ENCODE results near the gene CCDC197.

The CCDC197 gene

GRCh38 chr14:94045101-94045500 is 48.0 kb downstream of the CCDC197 start:
- Histone ChIP-seq H2AFZ (ENCODE audit: low read depth, low read length) (no peak overlapping the region), H3K36me3 (ENCODE audit: insufficient read depth, low read length) (peaks cover 58% of the 10 kb centered on the region), H3K9me3 (ENCODE audit: insufficient read depth, low read length, severe bottlenecking) (no peaks in the 10 kb centered on the region), H4K20me1 (ENCODE audit: insufficient read depth, low read length) (peaks cover 21% of the 10 kb centered on the region), H3K4me1 (ENCODE audit: insufficient read depth, low read length) (no peaks in the 10 kb centered on the region), H3K27ac (ENCODE audit: low read length) (no peak overlapping the region), H3K9ac (ENCODE audit: low read depth, low read length) (no peak overlapping the region), H3K4me3 (ENCODE audit: low read depth in 1 of 2, low read length in 2 of 2) (no peak overlapping the region), H3K4me2 (ENCODE audit: insufficient read depth, low read length) (no peak overlapping the region), H3K79me2 (ENCODE audit: insufficient read depth, low read length) (no peaks in the 10 kb centered on the region), H3K27me3 (ENCODE audit: insufficient read depth, low read length, poor library complexity) (no peaks in the 10 kb centered on the region)
- ATAC-seq (ENCODE audit: insufficient read depth, low read depth): no peak
- TF ChIP-seq CTCF (IDR thresholded peaks at IDR 0.05; ENCODE audit: borderline replicate concordance, extremely low read depth, low read length, poor library complexity, severe bottlenecking) (no peak), EZH2 (IDR thresholded peaks at IDR 0.05; ENCODE audit: borderline replicate concordance, low read depth, low read length, severe bottlenecking) (no peak)
- DNase-seq: no peak

- Histone ChIP-seq H4K20me1 (ENCODE audit: insufficient read depth, low read length) (peaks cover 18% of the 10 kb centered on the region), H3K79me2 (ENCODE audit: insufficient read depth, low read length) (no peaks in the 10 kb centered on the region), H3K4me3 (ENCODE audit: low read depth in 1 of 2, low read length in 2 of 2) (no peak overlapping the region), H3K36me3 (ENCODE audit: insufficient read depth, low read length) (peaks cover 64% of the 10 kb centered on the region), H3K9ac (ENCODE audit: low read depth, low read length) (no peak overlapping the region), H2AFZ (ENCODE audit: low read depth, low read length) (no peak overlapping the region), H3K9me3 (ENCODE audit: insufficient read depth, low read length, severe bottlenecking) (no peaks in the 10 kb centered on the region), H3K4me1 (ENCODE audit: insufficient read depth, low read length) (no peaks in the 10 kb centered on the region), H3K27me3 (ENCODE audit: insufficient read depth, low read length, poor library complexity) (no peaks in the 10 kb centered on the region), H3K4me2 (ENCODE audit: insufficient read depth, low read length) (no peak overlapping the region), H3K27ac (ENCODE audit: low read length) (no peak overlapping the region)
- DNase-seq (no peak), ATAC-seq (ENCODE audit: insufficient read depth, low read depth) (no peak)
- TF ChIP-seq EZH2 (IDR thresholded peaks at IDR 0.05; ENCODE audit: borderline replicate concordance, low read depth, low read length, severe bottlenecking) (no peak), CTCF (IDR thresholded peaks at IDR 0.05; ENCODE audit: borderline replicate concordance, extremely low read depth, low read length, poor library complexity, severe bottlenecking) (no peak)
Observed at GRCh38 chr14:94045563-94046345, 48.7 kb downstream of the CCDC197 start.

- no peak for TF ChIP-seq EZH2 (IDR thresholded peaks at IDR 0.05; ENCODE audit: borderline replicate concordance, low read depth, low read length, severe bottlenecking)
- Histone ChIP-seq H3K4me1 (ENCODE audit: insufficient read depth, low read length) (no peaks in the 10 kb centered on the region), H3K36me3 (ENCODE audit: insufficient read depth, low read length) (peaks cover 74% of the 10 kb centered on the region), H3K27me3 (ENCODE audit: insufficient read depth, low read length, poor library complexity) (no peaks in the 10 kb centered on the region), H3K4me3 (ENCODE audit: low read depth in 1 of 2, low read length in 2 of 2) (no peak overlapping the region), H3K9ac (ENCODE audit: low read depth, low read length) (no peak overlapping the region), H4K20me1 (ENCODE audit: insufficient read depth, low read length) (peaks cover 18% of the 10 kb centered on the region), H3K4me2 (ENCODE audit: insufficient read depth, low read length) (no peak overlapping the region), H3K27ac (ENCODE audit: low read length) (no peak overlapping the region), H3K79me2 (ENCODE audit: insufficient read depth, low read length) (no peaks in the 10 kb centered on the region), H3K9me3 (ENCODE audit: insufficient read depth, low read length, severe bottlenecking) (no peaks in the 10 kb centered on the region), H2AFZ (ENCODE audit: low read depth, low read length) (no peak overlapping the region)
- DNase-seq (no peak), ATAC-seq (ENCODE audit: insufficient read depth, low read depth) (no peak)
Observed at GRCh38 chr14:94046696-94047250, 49.7 kb downstream of the CCDC197 start.

GRCh38 chr14:94047581-94047980 is 50.5 kb downstream of the CCDC197 start:
- Histone ChIP-seq H3K79me2 (ENCODE audit: insufficient read depth, low read length) (no peaks in the 10 kb centered on the region), H3K9me3 (ENCODE audit: insufficient read depth, low read length, severe bottlenecking) (no peaks in the 10 kb centered on the region), H3K27me3 (ENCODE audit: insufficient read depth, low read length, poor library complexity) (no peaks in the 10 kb centered on the region), H4K20me1 (ENCODE audit: insufficient read depth, low read length) (peaks cover 18% of the 10 kb centered on the region), H3K36me3 (ENCODE audit: insufficient read depth, low read length) (peaks cover 82% of the 10 kb centered on the region), H3K4me1 (ENCODE audit: insufficient read depth, low read length) (no peaks in the 10 kb centered on the region), H2AFZ (ENCODE audit: low read depth, low read length) (no peak overlapping the region), H3K4me3 (ENCODE audit: low read depth in 1 of 2, low read length in 2 of 2) (no peak overlapping the region), H3K9ac (ENCODE audit: low read depth, low read length) (no peak overlapping the region), H3K4me2 (ENCODE audit: insufficient read depth, low read length) (no peak overlapping the region), H3K27ac (ENCODE audit: low read length) (no peak overlapping the region)
- ATAC-seq (ENCODE audit: insufficient read depth, low read depth): no peak
- DNase-seq: no peak
- TF ChIP-seq EZH2 (IDR thresholded peaks at IDR 0.05; ENCODE audit: borderline replicate concordance, low read depth, low read length, severe bottlenecking): no peak
- no peak for TF ChIP-seq CTCF (IDR thresholded peaks at IDR 0.05; ENCODE audit: borderline replicate concordance, extremely low read depth, low read length, poor library complexity, severe bottlenecking)

Data from DND-41 (cell line).